KMS-11 (cell line): ENCODE measurements around the gene ANGPTL4.

ENCODE experiments used
- H2AFZ ChIP-seq: fragments of 200-600 bp; sonication (generic); 2 replicates; pipeline ENCODE4 v1.6.1; 2016; ENCODE audit warnings: antibody characterized with exemption, mixed run types, low read depth
- H3K27ac ChIP-seq: fragments of 200-600 bp; sonication (generic); 2 replicates; pipeline ENCODE4 v1.6.1; 2016; ENCODE audit warnings: mild to moderate bottlenecking, mixed run types
- H3K27me3 ChIP-seq: fragments of 200-600 bp; sonication (generic); 2 replicates; pipeline ENCODE4 v1.6.1; 2017; ENCODE audit warnings: mild to moderate bottlenecking, low read depth, mixed run types, moderate library complexity; ENCODE audit not compliant: insufficient read depth
- H3K36me3 ChIP-seq: fragments of 200-600 bp; sonication (generic); 2 replicates; pipeline ENCODE4 v1.6.1; 2017; ENCODE audit warnings: mild to moderate bottlenecking, mixed run types; ENCODE audit not compliant: insufficient read depth
- H3K4me1 ChIP-seq: fragments of 200-600 bp; sonication (generic); 2 replicates; pipeline ENCODE4 v1.6.1; 2016; ENCODE audit warnings: mild to moderate bottlenecking, low read depth, mixed run types; ENCODE audit not compliant: poor library complexity, severe bottlenecking
- H3K4me2 ChIP-seq: fragments of 200-600 bp; sonication (generic); 2 replicates; pipeline ENCODE4 v1.7.0; 2016; ENCODE audit warnings: mild to moderate bottlenecking, mixed run types
- H3K4me3 ChIP-seq: fragments of 200-600 bp; sonication (generic); IDR thresholded peaks from 2 replicates; pipeline ENCODE4 v1.6.1; 2017; ENCODE audit warnings: low read depth, low read length, mixed read lengths; ENCODE audit not compliant: insufficient read depth
- H3K79me2 ChIP-seq: fragments of 200-600 bp; sonication (generic); 2 replicates; pipeline ENCODE4 v1.6.1; 2016; ENCODE audit warnings: low read depth, mixed run types; ENCODE audit not compliant: insufficient read depth
- H3K9ac ChIP-seq: fragments of 200-600 bp; sonication (generic); 2 replicates; pipeline ENCODE4 v1.6.1; 2016; ENCODE audit warnings: mild to moderate bottlenecking, mixed run types
- H4K20me1 ChIP-seq: fragments of 200-600 bp; sonication (generic); 2 replicates; pipeline ENCODE4 v1.6.1; 2016; ENCODE audit warnings: mild to moderate bottlenecking, mixed run types; ENCODE audit not compliant: insufficient read depth
- TF ChIP-seq, protein P1 (sequence below): fragments of 200-600 bp; sonication (generic); conservative IDR thresholded peaks from 2 replicates; pipeline ENCODE4 v1.6.1; 2017; ENCODE audit warnings: low read depth, mild to moderate bottlenecking, antibody characterized with exemption, low read length, moderate library complexity, mixed read lengths

The ANGPTL4 gene

DNA sequence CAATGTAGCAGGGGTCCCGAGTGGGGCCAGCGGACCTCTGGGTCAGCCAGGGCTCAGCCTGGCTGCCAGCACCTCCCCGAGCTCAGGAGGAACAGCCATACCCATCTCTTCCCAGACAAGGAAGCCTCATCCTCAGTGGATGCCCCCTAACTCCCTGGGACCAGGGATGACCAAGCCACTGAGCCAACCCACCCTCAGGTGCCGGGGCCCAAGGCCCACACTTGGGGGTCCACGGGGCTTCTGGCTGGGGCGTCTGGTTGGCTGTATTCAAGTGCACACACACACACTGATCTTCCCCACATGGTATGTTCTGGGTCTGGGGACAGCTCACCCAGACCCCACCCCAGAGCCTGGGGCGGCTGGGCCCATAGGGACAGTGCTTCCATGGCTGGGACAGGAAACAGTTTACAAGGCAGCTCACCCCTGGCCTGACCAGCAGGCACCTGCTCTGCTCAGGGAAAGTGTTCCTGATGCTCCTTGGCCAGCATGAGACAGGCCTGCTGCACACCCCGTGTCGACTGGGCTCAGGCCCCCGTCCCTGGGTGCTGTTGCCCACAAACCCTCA, 33.9 kb downstream of the ANGPTL4 start:
- Histone ChIP-seq H3K4me2 (no peak overlapping the region), H3K79me2 (peaks cover 4% of the 10 kb centered on the region; the same call in 1 of the 2 replicates), H3K27me3 (no peaks in the 10 kb centered on the region), H4K20me1 (no peaks in the 10 kb centered on the region), H3K9ac (no peak overlapping the region), H2AFZ (no peak overlapping the region), H3K4me1 (no peaks in the 10 kb centered on the region), H3K27ac (no peak overlapping the region), H3K4me3 (no peak overlapping the region), H3K36me3 (no peaks in the 10 kb centered on the region)
- TF ChIP-seq, protein P1, sequence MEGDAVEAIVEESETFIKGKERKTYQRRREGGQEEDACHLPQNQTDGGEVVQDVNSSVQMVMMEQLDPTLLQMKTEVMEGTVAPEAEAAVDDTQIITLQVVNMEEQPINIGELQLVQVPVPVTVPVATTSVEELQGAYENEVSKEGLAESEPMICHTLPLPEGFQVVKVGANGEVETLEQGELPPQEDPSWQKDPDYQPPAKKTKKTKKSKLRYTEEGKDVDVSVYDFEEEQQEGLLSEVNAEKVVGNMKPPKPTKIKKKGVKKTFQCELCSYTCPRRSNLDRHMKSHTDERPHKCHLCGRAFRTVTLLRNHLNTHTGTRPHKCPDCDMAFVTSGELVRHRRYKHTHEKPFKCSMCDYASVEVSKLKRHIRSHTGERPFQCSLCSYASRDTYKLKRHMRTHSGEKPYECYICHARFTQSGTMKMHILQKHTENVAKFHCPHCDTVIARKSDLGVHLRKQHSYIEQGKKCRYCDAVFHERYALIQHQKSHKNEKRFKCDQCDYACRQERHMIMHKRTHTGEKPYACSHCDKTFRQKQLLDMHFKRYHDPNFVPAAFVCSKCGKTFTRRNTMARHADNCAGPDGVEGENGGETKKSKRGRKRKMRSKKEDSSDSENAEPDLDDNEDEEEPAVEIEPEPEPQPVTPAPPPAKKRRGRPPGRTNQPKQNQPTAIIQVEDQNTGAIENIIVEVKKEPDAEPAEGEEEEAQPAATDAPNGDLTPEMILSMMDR, result no peak

DNA sequence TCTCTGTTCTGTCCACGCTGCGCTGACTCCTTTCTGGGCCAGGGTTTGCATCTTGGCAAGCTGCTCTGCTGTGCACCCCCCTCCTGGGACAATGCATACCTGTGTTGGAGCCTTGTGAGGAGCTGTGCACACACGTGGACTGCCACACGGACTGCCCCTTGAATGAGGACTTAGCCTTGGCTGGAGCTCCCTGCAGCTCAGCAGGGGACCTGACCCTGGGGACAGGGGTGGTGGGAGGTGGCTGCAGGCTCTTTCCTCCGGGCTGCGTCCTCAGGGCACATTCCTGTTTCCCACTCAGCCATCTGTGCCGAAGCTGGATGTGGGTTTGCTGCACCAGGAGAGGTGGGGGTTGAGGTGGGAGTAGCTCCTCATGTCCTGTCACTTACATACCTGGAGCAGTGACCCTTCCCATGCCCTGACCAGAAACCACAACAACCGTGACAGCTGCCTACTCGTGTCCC, 34.4 kb downstream of the ANGPTL4 start:
- H2AFZ ChIP-seq, result no peak overlapping the region
- H3K27me3 ChIP-seq, result no peaks in the 10 kb centered on the region
- no peak overlapping the region for H3K4me2 ChIP-seq
- no peak overlapping the region for H3K27ac ChIP-seq
- no peaks in the 10 kb centered on the region; the same call in 1 of the 2 replicates for H3K79me2 ChIP-seq
- TF ChIP-seq, protein P1, result no peak
- H3K4me3 ChIP-seq, result no peak overlapping the region
- no peak overlapping the region for H3K9ac ChIP-seq
- H3K36me3 ChIP-seq, result no peaks in the 10 kb centered on the region
- no peaks in the 10 kb centered on the region for H3K4me1 ChIP-seq
- H4K20me1 ChIP-seq, result no peaks in the 10 kb centered on the region

DNA sequence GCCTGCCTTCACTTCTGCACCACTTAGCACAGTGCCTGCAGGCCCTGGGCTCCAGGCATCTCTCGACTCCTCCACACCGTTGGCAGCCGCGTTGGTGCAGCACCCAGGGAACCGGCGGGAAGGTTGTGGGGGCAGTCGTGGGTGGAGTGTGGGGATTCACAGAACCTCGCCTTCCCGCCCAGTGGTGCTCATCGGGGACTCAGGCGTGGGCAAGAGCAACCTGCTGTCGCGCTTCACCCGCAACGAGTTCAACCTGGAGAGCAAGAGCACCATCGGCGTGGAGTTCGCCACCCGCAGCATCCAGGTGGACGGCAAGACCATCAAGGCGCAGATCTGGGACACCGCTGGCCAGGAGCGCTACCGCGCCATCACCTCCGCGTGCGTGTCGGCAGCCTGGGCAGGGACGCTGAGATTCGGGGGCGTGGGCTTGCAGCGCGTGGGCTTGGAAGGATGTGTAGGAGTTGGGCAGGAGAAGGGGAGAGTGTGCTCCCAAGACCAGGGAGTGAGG, 35.8 kb downstream of the ANGPTL4 start:
- H3K36me3 ChIP-seq, result no peaks in the 10 kb centered on the region
- no peak overlapping the region for H3K9ac ChIP-seq
- no peak overlapping the region for H2AFZ ChIP-seq
- no peak overlapping the region for H3K4me2 ChIP-seq
- TF ChIP-seq, protein P1, result no peak
- no peaks in the 10 kb centered on the region for H3K27me3 ChIP-seq
- no peaks in the 10 kb centered on the region for H4K20me1 ChIP-seq
- no peaks in the 10 kb centered on the region; the same call in 1 of the 2 replicates for H3K79me2 ChIP-seq
- H3K27ac ChIP-seq, result no peak overlapping the region
- H3K4me3 ChIP-seq, result no peak overlapping the region
- H3K4me1 ChIP-seq, result no peaks in the 10 kb centered on the region

DNA sequence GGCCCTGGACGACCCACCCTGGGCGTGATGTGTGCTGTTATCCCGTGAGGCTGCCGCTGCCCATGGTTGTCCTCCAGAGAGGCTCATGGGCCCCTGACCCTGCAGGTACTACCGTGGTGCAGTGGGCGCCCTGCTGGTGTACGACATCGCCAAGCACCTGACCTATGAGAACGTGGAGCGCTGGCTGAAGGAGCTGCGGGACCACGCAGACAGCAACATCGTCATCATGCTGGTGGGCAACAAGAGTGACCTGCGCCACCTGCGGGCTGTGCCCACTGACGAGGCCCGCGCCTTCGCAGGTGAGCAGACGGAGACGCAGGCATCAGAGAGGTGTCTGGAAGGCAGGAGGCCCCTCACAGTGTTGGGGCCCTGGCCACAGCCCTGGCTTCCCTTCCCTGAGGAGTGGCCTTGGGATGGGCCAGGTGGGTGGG, 38.0 kb downstream of the ANGPTL4 start:
- H3K4me1 ChIP-seq, result no peaks in the 10 kb centered on the region
- TF ChIP-seq, protein P1, result no peak
- H3K9ac ChIP-seq, result no peak overlapping the region
- H3K36me3 ChIP-seq, result no peaks in the 10 kb centered on the region
- H3K27me3 ChIP-seq, result no peaks in the 10 kb centered on the region
- no peaks in the 10 kb centered on the region for H4K20me1 ChIP-seq
- no peak overlapping the region for H3K4me2 ChIP-seq
- H3K79me2 ChIP-seq, result no peaks in the 10 kb centered on the region
- no peak overlapping the region for H3K4me3 ChIP-seq
- no peak overlapping the region for H2AFZ ChIP-seq
- no peak overlapping the region for H3K27ac ChIP-seq
